Measurements from ENCODE around the gene TNS1.

GRCh38 chr2:217987391-217987790, 15.4 kb downstream of the TNS1 start:
- TF ChIP-seq, protein P1, sequence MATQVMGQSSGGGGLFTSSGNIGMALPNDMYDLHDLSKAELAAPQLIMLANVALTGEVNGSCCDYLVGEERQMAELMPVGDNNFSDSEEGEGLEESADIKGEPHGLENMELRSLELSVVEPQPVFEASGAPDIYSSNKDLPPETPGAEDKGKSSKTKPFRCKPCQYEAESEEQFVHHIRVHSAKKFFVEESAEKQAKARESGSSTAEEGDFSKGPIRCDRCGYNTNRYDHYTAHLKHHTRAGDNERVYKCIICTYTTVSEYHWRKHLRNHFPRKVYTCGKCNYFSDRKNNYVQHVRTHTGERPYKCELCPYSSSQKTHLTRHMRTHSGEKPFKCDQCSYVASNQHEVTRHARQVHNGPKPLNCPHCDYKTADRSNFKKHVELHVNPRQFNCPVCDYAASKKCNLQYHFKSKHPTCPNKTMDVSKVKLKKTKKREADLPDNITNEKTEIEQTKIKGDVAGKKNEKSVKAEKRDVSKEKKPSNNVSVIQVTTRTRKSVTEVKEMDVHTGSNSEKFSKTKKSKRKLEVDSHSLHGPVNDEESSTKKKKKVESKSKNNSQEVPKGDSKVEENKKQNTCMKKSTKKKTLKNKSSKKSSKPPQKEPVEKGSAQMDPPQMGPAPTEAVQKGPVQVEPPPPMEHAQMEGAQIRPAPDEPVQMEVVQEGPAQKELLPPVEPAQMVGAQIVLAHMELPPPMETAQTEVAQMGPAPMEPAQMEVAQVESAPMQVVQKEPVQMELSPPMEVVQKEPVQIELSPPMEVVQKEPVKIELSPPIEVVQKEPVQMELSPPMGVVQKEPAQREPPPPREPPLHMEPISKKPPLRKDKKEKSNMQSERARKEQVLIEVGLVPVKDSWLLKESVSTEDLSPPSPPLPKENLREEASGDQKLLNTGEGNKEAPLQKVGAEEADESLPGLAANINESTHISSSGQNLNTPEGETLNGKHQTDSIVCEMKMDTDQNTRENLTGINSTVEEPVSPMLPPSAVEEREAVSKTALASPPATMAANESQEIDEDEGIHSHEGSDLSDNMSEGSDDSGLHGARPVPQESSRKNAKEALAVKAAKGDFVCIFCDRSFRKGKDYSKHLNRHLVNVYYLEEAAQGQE (IDR thresholded peaks at IDR 0.05; ENCODE audit: insufficient replicate concordance, low read depth), result no peak
- TF ChIP-seq, protein P2, sequence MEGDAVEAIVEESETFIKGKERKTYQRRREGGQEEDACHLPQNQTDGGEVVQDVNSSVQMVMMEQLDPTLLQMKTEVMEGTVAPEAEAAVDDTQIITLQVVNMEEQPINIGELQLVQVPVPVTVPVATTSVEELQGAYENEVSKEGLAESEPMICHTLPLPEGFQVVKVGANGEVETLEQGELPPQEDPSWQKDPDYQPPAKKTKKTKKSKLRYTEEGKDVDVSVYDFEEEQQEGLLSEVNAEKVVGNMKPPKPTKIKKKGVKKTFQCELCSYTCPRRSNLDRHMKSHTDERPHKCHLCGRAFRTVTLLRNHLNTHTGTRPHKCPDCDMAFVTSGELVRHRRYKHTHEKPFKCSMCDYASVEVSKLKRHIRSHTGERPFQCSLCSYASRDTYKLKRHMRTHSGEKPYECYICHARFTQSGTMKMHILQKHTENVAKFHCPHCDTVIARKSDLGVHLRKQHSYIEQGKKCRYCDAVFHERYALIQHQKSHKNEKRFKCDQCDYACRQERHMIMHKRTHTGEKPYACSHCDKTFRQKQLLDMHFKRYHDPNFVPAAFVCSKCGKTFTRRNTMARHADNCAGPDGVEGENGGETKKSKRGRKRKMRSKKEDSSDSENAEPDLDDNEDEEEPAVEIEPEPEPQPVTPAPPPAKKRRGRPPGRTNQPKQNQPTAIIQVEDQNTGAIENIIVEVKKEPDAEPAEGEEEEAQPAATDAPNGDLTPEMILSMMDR (IDR thresholded peaks at IDR 0.05; ENCODE audit: insufficient read depth, low read length), result no peak
- no peak for TF ChIP-seq GABPA (IDR thresholded peaks at IDR 0.05; ENCODE audit: low read depth)
